HepG2 (cell line): ENCODE data around the gene FAM216A. TPM values are rescaled to one million over a fixed set of nuclear protein-coding genes. Genes with fewer than 3 reads are reported as not detected.

Experiments used
- MAF1 ChIP-seq: sonication (generic); formaldehyde crosslinking; IDR thresholded peaks from 2 replicates; pipeline ENCODE4 v1.5.0; 2020; ENCODE audit warnings: missing genetic modification reagents, borderline replicate concordance
- MLLT10 ChIP-seq: sonication (generic); formaldehyde crosslinking; IDR thresholded peaks from 2 replicates; pipeline ENCODE4 v1.4.0; 2020; ENCODE audit warnings: missing genetic modification reagents
- RBM22 ChIP-seq: fragments of 200-400 bp; formaldehyde crosslinking; optimal IDR thresholded peaks from 2 replicates; pipeline ENCODE3; 2017; ENCODE audit warnings: mild to moderate bottlenecking, low read length, moderate library complexity
- SIX1 ChIP-seq: sonication (generic); formaldehyde crosslinking; IDR thresholded peaks from 2 replicates; pipeline ENCODE4 v1.4.0; 2020; ENCODE audit warnings: missing genetic modification reagents, borderline replicate concordance
- ZFY ChIP-seq: sonication (generic); formaldehyde crosslinking; IDR thresholded peaks from 2 replicates; pipeline ENCODE4 v1.4.0; 2020; ENCODE audit warnings: missing genetic modification reagents
- ZNF615 ChIP-seq: sonication (generic); formaldehyde crosslinking; IDR thresholded peaks from 2 replicates; pipeline ENCODE4 v1.5.0; 2020; ENCODE audit warnings: mild to moderate bottlenecking, missing genetic modification reagents, borderline replicate concordance
- polyA plus RNA-seq, 8 experiments: library from polyadenylated mRNA; depleted of rRNA in 3 of 8; stranded (reverse) in 7 of 8; unstranded in 1 of 8; fragments of >200 nt; fragmentation: Illumina TruSeq in 4 of 8; extraction: Trizol in 4 of 8; gene quantifications; 2 replicates each; pipeline versions ENCODE4 v1.2.1 to v1.2.3, GENCODE V29; 2011 to 2016; ENCODE audit warnings: low read depth in 4 of 8, missing spikeins in 1 of 8, mixed read lengths in 1 of 8; ENCODE audit not compliant: insufficient read depth in 1 of 8
- total RNA-seq, 5 experiments: library from RNA; depleted of rRNA; stranded (reverse); fragments of >200 nt; fragmentation: Illumina TruSeq; extraction: Trizol; gene quantifications; 2 replicates each; pipeline ENCODE4 v1.2.3, GENCODE V29; 2016; ENCODE audit warnings: low read depth in 1 of 5
- TF ChIP-seq, protein P1 (sequence below): sonication (generic); formaldehyde crosslinking; IDR thresholded peaks from 2 replicates; pipeline ENCODE4 v1.4.0; 2020; ENCODE audit warnings: missing genetic modification reagents
- TF ChIP-seq, protein P2 (sequence below): sonication (generic); formaldehyde crosslinking; IDR thresholded peaks from 2 replicates; pipeline ENCODE4 v1.5.0; 2020; ENCODE audit warnings: missing genetic modification reagents
- TF ChIP-seq, protein P3 (sequence below): sonication (generic); formaldehyde crosslinking; IDR thresholded peaks from 2 replicates; pipeline ENCODE4 v1.4.0; 2020; ENCODE audit warnings: missing genetic modification reagents
- TF ChIP-seq, protein P4 (sequence below): sonication (generic); formaldehyde crosslinking; IDR thresholded peaks from 2 replicates; pipeline ENCODE4 v1.4.0; 2020; ENCODE audit warnings: missing genetic modification reagents
- TF ChIP-seq, protein P5 (sequence below): sonication (generic); formaldehyde crosslinking; IDR thresholded peaks from 2 replicates; pipeline ENCODE4 v1.5.0; 2020; ENCODE audit warnings: mild to moderate bottlenecking, missing genetic modification reagents
- TF ChIP-seq, protein P6 (sequence below): sonication (generic); formaldehyde crosslinking; IDR thresholded peaks from 2 replicates; pipeline ENCODE4 v1.5.0; 2020; ENCODE audit warnings: missing genetic modification reagents

The FAM216A gene
- total and polyA plus RNA-seq, 2 of the 13 experiments (the other 11 are each of a cell fraction or from before 2014, with no cell fraction given): 20.3 to 31.2 TPM

DNA sequence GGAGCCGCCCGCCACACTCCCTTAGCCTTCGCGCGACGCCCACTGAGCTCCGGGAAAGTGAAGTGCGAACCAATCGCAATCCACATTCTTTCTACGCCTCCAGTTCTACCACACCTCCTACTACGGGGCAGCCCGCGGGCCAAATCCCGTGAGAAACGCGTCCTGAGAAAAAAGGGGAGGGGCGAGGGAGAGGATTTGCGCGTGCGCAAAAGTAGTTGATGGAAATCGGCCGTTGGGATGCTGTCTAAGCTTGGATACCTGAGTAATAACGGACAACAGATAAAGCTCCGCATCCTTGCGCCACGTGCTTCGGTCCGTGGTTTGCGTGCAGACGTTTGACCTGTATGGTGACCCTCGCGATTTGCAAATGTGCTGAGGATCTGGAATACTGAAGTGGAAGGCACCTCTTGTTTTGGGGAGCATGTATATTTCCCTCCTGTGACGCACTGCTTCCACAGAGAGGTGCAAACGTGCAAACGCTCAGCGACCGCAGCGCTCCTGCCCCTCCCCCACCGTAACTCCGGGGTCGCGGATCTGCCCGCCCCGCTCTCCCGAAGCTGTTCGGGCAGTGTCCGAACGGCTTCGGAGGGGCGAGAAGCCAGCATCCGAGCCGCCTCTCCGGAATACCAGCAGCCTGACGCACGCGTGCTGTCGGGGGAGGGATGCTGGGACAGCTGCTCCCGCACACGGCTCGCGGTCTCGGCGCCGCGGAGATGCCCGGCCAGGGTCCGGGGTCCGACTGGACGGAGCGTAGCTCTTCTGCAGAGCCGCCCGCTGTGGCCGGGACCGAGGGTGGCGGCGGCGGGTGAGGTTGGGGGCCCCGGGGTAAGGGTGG lies at the start of gene FAM216A, which contains the start of gene GPN3 (continued):
- TF ChIP-seq, protein P1, sequence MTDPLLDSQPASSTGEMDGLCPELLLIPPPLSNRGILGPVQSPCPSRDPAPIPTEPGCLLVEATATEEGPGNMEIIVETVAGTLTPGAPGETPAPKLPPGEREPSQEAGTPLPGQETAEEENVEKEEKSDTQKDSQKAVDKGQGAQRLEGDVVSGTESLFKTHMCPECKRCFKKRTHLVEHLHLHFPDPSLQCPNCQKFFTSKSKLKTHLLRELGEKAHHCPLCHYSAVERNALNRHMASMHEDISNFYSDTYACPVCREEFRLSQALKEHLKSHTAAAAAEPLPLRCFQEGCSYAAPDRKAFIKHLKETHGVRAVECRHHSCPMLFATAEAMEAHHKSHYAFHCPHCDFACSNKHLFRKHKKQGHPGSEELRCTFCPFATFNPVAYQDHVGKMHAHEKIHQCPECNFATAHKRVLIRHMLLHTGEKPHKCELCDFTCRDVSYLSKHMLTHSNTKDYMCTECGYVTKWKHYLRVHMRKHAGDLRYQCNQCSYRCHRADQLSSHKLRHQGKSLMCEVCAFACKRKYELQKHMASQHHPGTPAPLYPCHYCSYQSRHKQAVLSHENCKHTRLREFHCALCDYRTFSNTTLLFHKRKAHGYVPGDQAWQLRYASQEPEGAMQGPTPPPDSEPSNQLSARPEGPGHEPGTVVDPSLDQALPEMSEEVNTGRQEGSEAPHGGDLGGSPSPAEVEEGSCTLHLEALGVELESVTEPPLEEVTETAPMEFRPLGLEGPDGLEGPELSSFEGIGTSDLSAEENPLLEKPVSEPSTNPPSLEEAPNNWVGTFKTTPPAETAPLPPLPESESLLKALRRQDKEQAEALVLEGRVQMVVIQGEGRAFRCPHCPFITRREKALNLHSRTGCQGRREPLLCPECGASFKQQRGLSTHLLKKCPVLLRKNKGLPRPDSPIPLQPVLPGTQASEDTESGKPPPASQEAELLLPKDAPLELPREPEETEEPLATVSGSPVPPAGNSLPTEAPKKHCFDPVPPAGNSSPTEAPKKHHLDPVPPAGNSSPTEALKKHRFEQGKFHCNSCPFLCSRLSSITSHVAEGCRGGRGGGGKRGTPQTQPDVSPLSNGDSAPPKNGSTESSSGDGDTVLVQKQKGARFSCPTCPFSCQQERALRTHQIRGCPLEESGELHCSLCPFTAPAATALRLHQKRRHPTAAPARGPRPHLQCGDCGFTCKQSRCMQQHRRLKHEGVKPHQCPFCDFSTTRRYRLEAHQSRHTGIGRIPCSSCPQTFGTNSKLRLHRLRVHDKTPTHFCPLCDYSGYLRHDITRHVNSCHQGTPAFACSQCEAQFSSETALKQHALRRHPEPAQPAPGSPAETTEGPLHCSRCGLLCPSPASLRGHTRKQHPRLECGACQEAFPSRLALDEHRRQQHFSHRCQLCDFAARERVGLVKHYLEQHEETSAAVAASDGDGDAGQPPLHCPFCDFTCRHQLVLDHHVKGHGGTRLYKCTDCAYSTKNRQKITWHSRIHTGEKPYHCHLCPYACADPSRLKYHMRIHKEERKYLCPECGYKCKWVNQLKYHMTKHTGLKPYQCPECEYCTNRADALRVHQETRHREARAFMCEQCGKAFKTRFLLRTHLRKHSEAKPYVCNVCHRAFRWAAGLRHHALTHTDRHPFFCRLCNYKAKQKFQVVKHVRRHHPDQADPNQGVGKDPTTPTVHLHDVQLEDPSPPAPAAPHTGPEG: no peak; the same call in 1 of the 2 replicates
- TF ChIP-seq, protein P2, sequence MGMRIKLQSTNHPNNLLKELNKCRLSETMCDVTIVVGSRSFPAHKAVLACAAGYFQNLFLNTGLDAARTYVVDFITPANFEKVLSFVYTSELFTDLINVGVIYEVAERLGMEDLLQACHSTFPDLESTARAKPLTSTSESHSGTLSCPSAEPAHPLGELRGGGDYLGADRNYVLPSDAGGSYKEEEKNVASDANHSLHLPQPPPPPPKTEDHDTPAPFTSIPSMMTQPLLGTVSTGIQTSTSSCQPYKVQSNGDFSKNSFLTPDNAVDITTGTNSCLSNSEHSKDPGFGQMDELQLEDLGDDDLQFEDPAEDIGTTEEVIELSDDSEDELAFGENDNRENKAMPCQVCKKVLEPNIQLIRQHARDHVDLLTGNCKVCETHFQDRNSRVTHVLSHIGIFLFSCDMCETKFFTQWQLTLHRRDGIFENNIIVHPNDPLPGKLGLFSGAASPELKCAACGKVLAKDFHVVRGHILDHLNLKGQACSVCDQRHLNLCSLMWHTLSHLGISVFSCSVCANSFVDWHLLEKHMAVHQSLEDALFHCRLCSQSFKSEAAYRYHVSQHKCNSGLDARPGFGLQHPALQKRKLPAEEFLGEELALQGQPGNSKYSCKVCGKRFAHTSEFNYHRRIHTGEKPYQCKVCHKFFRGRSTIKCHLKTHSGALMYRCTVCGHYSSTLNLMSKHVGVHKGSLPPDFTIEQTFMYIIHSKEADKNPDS (CRISPR knock-in tag): peak; percentile 96; the same call in 1 of the 2 replicates
- no peak for TF ChIP-seq MLLT10 (CRISPR knock-in tag)
- TF ChIP-seq RBM22: no peak
- no peak for TF ChIP-seq ZNF615 (CRISPR knock-in tag)
- TF ChIP-seq MAF1 (CRISPR knock-in tag): 0 out of 2 replicates have a peak, but pooled peaks have one; percentile 12
- TF ChIP-seq, protein P3, sequence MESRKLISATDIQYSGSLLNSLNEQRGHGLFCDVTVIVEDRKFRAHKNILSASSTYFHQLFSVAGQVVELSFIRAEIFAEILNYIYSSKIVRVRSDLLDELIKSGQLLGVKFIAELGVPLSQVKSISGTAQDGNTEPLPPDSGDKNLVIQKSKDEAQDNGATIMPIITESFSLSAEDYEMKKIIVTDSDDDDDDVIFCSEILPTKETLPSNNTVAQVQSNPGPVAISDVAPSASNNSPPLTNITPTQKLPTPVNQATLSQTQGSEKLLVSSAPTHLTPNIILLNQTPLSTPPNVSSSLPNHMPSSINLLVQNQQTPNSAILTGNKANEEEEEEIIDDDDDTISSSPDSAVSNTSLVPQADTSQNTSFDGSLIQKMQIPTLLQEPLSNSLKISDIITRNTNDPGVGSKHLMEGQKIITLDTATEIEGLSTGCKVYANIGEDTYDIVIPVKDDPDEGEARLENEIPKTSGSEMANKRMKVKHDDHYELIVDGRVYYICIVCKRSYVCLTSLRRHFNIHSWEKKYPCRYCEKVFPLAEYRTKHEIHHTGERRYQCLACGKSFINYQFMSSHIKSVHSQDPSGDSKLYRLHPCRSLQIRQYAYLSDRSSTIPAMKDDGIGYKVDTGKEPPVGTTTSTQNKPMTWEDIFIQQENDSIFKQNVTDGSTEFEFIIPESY (CRISPR knock-in tag): no peak
- TF ChIP-seq SIX1 (CRISPR knock-in tag): no peak; the same call in 1 of the 2 replicates
- peak; percentile 55 for TF ChIP-seq ZFY
- TF ChIP-seq, protein P4, sequence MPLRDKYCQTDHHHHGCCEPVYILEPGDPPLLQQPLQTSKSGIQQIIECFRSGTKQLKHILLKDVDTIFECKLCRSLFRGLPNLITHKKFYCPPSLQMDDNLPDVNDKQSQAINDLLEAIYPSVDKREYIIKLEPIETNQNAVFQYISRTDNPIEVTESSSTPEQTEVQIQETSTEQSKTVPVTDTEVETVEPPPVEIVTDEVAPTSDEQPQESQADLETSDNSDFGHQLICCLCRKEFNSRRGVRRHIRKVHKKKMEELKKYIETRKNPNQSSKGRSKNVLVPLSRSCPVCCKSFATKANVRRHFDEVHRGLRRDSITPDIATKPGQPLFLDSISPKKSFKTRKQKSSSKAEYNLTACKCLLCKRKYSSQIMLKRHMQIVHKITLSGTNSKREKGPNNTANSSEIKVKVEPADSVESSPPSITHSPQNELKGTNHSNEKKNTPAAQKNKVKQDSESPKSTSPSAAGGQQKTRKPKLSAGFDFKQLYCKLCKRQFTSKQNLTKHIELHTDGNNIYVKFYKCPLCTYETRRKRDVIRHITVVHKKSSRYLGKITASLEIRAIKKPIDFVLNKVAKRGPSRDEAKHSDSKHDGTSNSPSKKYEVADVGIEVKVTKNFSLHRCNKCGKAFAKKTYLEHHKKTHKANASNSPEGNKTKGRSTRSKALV: peak; percentile 87; the same call in 1 of the 2 replicates
- TF ChIP-seq, protein P5, sequence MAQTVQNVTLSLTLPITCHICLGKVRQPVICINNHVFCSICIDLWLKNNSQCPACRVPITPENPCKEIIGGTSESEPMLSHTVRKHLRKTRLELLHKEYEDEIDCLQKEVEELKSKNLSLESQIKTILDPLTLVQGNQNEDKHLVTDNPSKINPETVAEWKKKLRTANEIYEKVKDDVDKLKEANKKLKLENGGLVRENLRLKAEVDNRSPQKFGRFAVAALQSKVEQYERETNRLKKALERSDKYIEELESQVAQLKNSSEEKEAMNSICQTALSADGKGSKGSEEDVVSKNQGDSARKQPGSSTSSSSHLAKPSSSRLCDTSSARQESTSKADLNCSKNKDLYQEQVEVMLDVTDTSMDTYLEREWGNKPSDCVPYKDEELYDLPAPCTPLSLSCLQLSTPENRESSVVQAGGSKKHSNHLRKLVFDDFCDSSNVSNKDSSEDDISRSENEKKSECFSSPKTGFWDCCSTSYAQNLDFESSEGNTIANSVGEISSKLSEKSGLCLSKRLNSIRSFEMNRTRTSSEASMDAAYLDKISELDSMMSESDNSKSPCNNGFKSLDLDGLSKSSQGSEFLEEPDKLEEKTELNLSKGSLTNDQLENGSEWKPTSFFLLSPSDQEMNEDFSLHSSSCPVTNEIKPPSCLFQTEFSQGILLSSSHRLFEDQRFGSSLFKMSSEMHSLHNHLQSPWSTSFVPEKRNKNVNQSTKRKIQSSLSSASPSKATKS (CRISPR knock-in tag): no peak
- TF ChIP-seq, protein P6, sequence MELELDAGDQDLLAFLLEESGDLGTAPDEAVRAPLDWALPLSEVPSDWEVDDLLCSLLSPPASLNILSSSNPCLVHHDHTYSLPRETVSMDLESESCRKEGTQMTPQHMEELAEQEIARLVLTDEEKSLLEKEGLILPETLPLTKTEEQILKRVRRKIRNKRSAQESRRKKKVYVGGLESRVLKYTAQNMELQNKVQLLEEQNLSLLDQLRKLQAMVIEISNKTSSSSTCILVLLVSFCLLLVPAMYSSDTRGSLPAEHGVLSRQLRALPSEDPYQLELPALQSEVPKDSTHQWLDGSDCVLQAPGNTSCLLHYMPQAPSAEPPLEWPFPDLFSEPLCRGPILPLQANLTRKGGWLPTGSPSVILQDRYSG (CRISPR knock-in tag): no peak
